Transverse colon (tissue), 3 donors: Measurements from ENCODE around the gene EHMT2.

Source experiments
- POLR2A ChIP-seq: fragments of 450-650 bp; IDR thresholded peaks from one replicate; pipeline ENCODE4 v1.6.1; 2016; ENCODE audit warnings: antibody characterized with exemption, mild to moderate bottlenecking, moderate library complexity
- TF ChIP-seq, protein P1 (sequence below), 5 experiments: fragments of 200-600 bp in 3 of 5; fragments of 450-650 bp in 2 of 5; sonication (generic) in 3 of 5; IDR thresholded peaks; 1 replicate in 2 of 5; 2 replicates in 3 of 5; pipeline ENCODE4 v1.5.1; 2016 to 2017; ENCODE audit warnings: antibody characterized with exemption in 5 of 5, inconsistent platforms in 3 of 5, mild to moderate bottlenecking in 2 of 5, moderate library complexity in 1 of 5

DNA sequence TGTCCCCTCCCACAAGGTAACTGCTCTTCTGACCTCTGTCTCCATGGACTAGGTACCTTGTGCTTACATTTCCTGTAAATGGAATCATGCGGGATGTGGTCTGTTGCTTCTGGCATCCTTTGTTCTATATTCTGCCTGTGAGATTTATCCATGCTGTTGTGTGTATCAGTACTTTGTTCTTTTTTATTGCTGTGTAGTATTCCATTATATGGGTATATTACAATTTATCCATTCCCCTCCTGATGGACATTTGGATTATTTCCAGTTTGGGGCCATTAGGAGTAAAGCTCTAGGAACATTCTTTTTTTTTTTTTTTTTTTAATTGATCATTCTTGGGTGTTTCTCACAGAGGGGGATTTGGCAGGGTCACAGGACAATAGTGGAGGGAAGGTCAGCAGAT lies 33.5 kb upstream of the EHMT2 start:
- TF ChIP-seq, protein P1, sequence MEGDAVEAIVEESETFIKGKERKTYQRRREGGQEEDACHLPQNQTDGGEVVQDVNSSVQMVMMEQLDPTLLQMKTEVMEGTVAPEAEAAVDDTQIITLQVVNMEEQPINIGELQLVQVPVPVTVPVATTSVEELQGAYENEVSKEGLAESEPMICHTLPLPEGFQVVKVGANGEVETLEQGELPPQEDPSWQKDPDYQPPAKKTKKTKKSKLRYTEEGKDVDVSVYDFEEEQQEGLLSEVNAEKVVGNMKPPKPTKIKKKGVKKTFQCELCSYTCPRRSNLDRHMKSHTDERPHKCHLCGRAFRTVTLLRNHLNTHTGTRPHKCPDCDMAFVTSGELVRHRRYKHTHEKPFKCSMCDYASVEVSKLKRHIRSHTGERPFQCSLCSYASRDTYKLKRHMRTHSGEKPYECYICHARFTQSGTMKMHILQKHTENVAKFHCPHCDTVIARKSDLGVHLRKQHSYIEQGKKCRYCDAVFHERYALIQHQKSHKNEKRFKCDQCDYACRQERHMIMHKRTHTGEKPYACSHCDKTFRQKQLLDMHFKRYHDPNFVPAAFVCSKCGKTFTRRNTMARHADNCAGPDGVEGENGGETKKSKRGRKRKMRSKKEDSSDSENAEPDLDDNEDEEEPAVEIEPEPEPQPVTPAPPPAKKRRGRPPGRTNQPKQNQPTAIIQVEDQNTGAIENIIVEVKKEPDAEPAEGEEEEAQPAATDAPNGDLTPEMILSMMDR (IDR thresholded peaks at IDR 0.05), result no peak
- no peak for TF ChIP-seq POLR2A
